Activated naive CD8-positive, alpha-beta T cell treated with anti-CD3 and anti-CD28 coated beads for 36 hours (primary cell): ENCODE results near the gene SMIM33. TPM values are rescaled to one million over a fixed set of nuclear protein-coding genes. Genes with fewer than 3 reads are reported as not detected.
A peak's percentile ranks its signal among the peaks of the same experiment; 100 is the strongest.
"Not testable (repeated sequence)": the region's sequence is repeated elsewhere in the genome, so short reads cannot be mapped to it uniquely, and the experiment has no call there.

Experiments
- DNase-seq: peaks from one replicate; pipeline ENCODE4 v3.0.0; 2021
- H3K27ac Mint-ChIP-seq: one replicate; pipeline ENCODE4 v1.8.0; 2022; ENCODE audit warnings: mild to moderate bottlenecking, moderate library complexity, mixed read lengths
- H3K27me3 Mint-ChIP-seq: one replicate; pipeline ENCODE4 v1.8.0; 2022; ENCODE audit warnings: mild to moderate bottlenecking, mixed read lengths
- H3K36me3 Mint-ChIP-seq: one replicate; pipeline ENCODE4 v1.8.0; 2021; ENCODE audit warnings: mild to moderate bottlenecking, mixed read lengths
- H3K4me1 Mint-ChIP-seq: one replicate; pipeline ENCODE4 v1.8.0; 2021; ENCODE audit warnings: mixed read lengths
- H3K4me3 Mint-ChIP-seq: one replicate; pipeline ENCODE4 v1.8.0; 2022; ENCODE audit warnings: mild to moderate bottlenecking, moderate library complexity, mixed read lengths
- H3K9me3 Mint-ChIP-seq: one replicate; pipeline ENCODE4 v1.8.0; 2022; ENCODE audit warnings: mixed read lengths
- total RNA-seq, 2 experiments: library from RNA; stranded (reverse); gene quantifications; one replicate each; pipeline ENCODE4 v1.2.3, GENCODE V29; 2021

SMIM33 gene
- total RNA-seq, 2 experiments from 2014 or later: 0.16 TPM; not detected in 1

DNA sequence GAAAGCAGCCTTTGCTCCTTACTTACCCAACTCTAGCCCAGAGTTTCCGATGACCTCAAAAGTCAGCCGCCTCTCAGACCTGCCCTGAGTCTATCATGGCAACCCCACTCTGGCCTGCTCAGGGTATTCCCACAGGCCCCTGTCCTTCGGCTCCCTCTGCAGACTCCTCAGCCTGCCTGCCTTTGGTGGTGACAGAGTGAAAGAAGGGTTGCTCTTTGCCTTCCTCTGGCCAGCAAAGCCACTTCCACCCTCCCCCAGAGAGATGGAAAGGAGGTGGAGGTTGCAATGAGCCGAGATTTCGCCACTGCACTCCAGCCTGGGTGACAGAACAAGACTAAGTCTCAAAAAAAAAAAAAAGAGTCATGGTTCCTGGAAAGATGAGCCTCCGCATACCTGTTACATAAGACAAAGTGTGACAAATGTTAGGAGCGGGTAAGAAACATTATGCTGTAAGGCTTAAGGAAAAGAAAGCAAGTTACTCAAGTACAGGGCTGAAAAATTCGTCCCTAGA lies 2.3 kb upstream of the SMIM33 start:
- Mint-ChIP-seq H3K4me1 (peaks cover 41% of the 10 kb centered on the region), H3K4me3 (no peak overlapping the region), H3K27ac (no peak overlapping the region), H3K27me3 (no peaks in the 10 kb centered on the region), H3K36me3 (no peaks in the 10 kb centered on the region), H3K9me3 (no peaks in the 10 kb centered on the region)
- no peak for DNase-seq

DNA sequence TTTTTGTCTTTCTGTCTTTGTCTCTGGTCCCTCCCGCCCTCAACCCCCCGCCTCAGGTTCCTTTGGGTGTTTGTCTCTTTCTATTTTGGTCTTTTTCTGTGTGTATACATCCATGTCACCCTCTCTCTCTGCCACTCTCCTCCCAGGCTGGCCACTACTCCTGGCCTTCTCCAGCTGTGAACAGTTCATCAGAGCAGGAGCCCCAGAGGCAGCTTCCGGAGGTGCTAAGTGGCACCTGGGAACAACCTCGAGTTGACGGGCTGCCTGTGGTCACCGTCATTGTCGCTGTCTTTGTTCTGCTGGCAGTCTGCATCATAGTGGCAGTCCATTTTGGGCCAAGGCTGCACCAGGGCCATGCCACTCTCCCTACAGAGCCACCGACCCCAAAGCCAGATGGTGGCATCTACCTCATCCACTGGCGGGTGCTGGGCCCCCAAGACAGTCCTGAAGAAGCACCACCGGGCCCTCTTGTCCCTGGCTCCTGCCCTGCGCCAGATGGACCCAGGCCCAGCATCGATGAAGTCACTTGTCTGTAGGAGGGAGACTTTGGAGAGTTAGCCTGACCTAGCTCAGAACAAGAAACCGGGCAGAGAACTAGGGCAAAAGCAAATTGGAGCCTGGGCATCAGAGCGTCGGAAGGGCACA lies 1.7 kb downstream of the SMIM33 start:
- Mint-ChIP-seq H3K4me3 (peak overlapping the region; percentile 19), H3K4me1 (peaks cover 60% of the 10 kb centered on the region), H3K27ac (peak overlapping the region; percentile 42), H3K36me3 (peaks cover 13% of the 10 kb centered on the region), H3K9me3 (no peaks in the 10 kb centered on the region), H3K27me3 (no peaks in the 10 kb centered on the region)
- no peak for DNase-seq

DNA sequence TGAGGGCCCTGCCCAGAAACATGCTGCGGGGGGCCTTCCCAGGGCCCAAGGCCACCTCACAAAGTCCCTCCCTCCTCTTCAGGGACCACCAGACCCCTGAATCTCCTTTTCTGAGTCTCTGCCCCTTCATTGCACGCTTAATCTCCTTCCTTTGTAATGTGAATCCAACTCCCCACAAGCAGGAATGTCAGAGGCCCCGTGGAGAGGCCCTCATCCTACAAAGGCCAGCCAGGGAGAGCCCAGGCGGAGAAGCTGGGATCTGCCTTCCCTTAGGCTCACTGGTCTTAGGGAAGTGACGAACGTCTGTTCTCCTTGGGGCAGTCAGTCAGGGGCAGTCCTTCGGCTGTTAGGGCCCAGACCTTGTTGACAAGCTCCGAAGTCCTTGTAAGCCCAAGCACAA lies 2.3 kb downstream of the SMIM33 start:
- no peaks in the 10 kb centered on the region for H3K9me3 Mint-ChIP-seq
- DNase-seq: no peak
- H3K4me1 Mint-ChIP-seq: peaks cover 60% of the 10 kb centered on the region
- H3K36me3 Mint-ChIP-seq: peaks cover 13% of the 10 kb centered on the region
- H3K27me3 Mint-ChIP-seq: no peaks in the 10 kb centered on the region
- no peak overlapping the region for H3K27ac Mint-ChIP-seq
- H3K4me3 Mint-ChIP-seq: no peak overlapping the region

DNA sequence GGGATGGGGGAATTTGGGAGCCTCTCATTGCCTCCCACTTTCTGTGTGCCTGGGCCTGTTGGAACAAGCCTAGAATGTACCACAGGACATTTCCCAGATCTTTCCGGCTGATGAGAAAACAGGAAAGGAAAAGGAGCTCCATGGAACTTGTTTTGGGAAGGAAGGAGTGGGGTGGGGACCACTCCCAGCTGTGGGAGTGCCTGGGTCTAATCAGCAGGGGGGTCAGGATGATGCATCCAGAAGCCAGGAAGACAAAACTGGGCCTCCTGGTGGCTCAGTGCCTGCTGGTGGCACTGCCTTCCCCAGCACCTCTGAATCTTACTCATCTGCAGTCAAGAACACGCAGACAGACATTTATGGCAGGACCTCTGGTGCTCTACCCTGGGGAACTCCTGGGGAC lies 2.8 kb downstream of the SMIM33 start:
- Mint-ChIP-seq H3K4me3 (no peak overlapping the region), H3K4me1 (peaks cover 56% of the 10 kb centered on the region), H3K36me3 (peaks cover 17% of the 10 kb centered on the region), H3K9me3 (no peaks in the 10 kb centered on the region), H3K27me3 (no peaks in the 10 kb centered on the region), H3K27ac (peak overlapping the region; percentile 26)
- DNase-seq: no peak

DNA sequence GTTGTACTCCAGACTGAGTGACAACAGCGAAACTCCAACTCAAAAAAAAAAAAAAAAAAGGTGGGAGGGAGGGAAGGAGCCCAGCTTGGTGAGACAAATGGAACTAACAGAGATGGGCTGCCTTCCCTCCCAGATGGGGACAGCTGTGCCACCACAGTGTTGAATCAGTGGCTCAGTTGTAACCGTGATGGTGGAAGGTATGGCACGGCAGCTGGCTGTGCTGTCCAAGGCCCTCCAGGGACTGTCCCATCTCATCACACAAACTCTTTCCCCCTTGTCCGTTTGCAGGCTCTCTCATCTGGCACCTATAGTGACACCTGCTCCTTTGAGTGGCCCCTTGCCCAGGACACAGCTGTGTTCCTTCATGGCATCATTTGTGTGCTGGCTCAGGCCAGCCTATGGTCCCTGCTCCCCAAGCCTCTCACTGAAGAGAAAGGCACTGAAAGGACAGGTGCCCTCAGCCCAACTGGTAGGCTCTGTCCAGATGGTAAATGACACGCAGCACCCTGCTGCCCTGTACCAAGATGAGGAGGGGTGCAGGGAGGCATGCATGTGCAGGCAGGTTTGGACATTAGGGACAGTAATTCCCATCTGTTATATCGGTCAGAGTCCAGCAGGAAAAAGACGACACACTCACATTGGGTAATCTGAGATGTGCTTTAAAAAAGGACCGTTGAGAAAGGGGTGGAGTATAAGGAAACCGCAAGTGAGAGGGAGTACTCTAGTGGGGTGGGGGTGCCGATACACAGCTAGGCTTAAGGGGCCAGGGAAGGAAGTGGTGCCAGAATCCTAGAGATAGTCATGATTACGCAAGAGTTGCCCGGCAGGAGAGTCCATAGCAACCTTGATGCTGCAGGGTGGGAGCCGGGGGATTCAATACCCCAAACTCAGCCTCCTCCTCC lies 4.3 kb downstream of the SMIM33 start:
- Mint-ChIP-seq H3K9me3 (no peaks in the 10 kb centered on the region), H3K27ac (peak overlapping the region; percentile 44), H3K27me3 (no peaks in the 10 kb centered on the region), H3K4me3 (no peak overlapping the region), H3K4me1 (peaks cover 47% of the 10 kb centered on the region), H3K36me3 (peaks cover 22% of the 10 kb centered on the region)
- DNase-seq: no peak

DNA sequence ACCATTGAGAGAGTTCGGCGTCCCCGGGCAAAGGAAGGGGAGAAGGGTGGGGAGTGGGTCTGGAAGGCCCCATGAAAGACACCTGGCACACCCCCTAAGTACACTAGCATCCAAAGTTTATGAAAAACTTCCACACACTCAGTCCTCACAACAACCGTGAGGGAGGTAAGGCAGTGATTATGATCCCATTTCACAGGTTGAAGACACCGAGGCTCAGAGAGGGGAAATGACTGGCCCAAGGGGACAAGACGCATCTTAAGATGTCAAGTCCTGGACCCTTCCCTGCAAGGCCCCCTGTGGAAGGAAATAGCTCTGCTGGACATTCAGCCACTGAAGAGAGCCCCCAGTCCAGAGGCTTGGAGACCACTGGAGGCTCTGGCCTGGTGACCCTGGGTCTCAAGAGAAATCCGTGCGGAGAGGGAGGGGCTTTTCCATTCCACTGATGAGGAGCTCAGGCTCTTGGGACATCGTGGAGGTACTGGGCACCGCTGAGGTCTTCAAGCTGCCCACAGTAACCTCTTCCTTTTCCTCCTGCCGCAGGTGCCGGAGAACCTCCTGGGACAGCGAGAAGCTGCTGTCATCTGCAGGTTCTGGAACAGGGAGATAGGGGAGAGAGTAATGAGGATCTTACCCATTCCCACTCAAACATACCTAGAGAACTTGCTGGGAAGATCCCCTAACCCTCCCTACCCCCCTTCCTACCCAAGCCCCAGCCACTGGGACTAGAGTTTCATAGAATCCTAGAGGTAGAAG lies 5.2 kb downstream of the SMIM33 start:
- H3K36me3 Mint-ChIP-seq: peaks cover 27% of the 10 kb centered on the region
- no peaks in the 10 kb centered on the region for H3K27me3 Mint-ChIP-seq
- H3K27ac Mint-ChIP-seq: no peak overlapping the region
- no peak overlapping the region for H3K4me3 Mint-ChIP-seq
- DNase-seq: no peak
- no peaks in the 10 kb centered on the region for H3K9me3 Mint-ChIP-seq
- H3K4me1 Mint-ChIP-seq: peaks cover 46% of the 10 kb centered on the region

DNA sequence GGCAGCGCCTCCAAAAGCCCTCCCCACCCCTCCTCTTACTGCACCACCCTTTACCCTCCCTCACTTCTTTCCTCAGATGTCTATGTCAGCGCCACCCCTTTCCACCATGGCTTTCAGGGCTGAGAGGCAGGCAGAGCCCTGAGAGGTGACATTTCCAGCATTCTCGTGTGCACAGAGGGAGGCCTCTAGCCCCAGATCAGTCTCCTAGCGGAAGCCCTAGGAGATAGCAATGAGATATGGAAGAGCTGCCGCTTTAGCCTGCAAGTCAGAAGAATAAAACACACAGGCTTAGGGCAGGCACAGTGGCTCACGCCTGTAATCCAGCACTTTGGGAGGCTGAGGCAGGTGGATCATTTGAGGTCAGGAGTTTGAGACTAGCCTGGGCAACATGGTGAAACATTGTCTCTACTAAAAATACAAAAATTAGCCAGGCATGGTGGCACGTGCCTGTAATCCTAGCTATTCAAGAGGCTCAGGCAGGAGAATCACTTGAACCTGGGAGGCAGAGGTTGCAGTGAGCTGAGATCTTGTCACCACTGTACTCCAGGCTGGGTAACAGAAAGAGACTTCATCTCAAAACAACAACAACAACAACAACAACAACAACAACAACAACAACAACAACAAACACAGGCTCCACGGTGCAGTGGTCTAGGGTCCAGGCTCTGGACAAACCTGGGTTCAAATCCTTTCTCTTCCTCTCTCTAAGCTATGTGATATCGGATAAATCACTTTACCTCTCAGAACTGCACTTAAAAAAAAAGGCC lies 8.0 kb downstream of the SMIM33 start:
- not testable (repeated sequence) for DNase-seq, H3K27me3 Mint-ChIP-seq, H3K9me3 Mint-ChIP-seq, H3K4me3 Mint-ChIP-seq
- Mint-ChIP-seq H3K27ac (peak overlapping the region; percentile 30), H3K4me1 (peaks cover 42% of the 10 kb centered on the region), H3K36me3 (peaks cover 27% of the 10 kb centered on the region)

DNA sequence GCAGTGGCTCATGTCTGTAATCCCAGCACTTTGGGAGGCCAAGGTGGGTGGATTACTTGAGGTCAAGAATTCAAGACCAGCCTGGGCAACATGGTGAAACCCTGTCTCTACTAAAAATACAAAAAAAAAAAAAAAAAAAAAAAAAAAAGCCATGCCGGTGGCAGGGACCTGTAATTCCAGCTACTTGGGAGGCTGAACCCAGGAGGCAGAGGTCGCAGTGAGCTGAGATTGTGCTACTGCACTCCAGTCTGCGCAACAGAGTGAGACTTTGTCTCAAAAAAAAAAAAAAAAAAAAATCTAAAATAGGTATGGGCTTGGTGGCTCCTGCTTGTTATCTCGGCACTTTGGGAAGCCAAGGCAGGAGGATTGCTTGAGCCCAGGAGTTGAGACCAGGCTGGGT lies 8.9 kb downstream of the SMIM33 start:
- DNase-seq, H3K9me3 Mint-ChIP-seq, H3K27me3 Mint-ChIP-seq, H3K4me3 Mint-ChIP-seq, H3K27ac Mint-ChIP-seq: not testable (repeated sequence)
- H3K36me3 Mint-ChIP-seq: peaks cover 27% of the 10 kb centered on the region
- peaks cover 37% of the 10 kb centered on the region for H3K4me1 Mint-ChIP-seq

DNA sequence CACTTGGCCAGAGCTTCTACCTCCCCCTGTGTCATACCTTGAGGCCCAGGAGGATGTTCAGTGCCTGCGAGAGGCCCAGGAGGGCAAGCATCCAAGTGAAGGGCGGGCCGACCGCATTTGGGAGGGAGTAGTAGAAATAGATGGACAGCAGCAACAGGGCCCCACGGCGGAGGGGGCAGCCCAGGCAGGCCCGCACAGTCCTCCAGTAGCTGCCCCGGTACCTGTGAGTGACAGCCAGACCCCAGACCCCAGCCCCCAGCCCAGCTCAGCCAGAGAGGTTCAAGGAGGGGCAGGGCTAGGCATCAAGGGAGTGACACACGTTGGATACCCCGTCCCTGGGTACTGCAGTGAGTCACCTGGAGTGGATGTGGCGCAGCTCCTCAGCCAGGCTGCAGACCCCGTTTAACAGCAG lies 10.3 kb downstream of the SMIM33 start:
- peak overlapping the region; percentile 89 for H3K4me3 Mint-ChIP-seq
- H3K27me3 Mint-ChIP-seq: no peaks in the 10 kb centered on the region
- H3K9me3 Mint-ChIP-seq: no peaks in the 10 kb centered on the region
- H3K4me1 Mint-ChIP-seq: peaks cover 30% of the 10 kb centered on the region
- H3K36me3 Mint-ChIP-seq: peaks cover 16% of the 10 kb centered on the region
- peak; percentile 28 for DNase-seq
- H3K27ac Mint-ChIP-seq: peak overlapping the region; percentile 96

DNA sequence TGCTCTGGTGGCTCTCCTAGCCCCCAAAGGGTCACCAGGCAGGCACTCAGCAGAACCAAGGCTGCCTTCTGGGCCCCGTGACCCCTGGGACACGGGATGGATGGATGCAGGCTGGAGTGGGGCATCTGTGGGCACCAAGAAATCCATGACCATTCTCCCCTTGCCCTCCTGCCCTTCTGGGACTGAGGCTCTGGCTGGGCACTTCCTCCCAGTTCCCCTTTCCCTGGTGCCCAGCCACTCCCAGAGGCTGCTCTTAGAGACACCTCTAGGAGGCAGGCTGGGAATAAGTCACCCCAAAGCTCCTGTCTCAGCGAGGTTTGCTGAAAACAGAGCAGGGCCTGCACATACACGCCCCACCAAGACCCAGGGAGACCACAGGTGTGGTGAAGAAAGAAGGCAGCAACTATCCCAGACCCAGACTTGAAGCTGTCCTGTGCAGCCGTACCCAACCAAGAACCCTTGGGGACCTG lies 10.8 kb downstream of the SMIM33 start:
- no peaks in the 10 kb centered on the region for H3K27me3 Mint-ChIP-seq
- DNase-seq: no peak
- peaks cover 29% of the 10 kb centered on the region for H3K4me1 Mint-ChIP-seq
- H3K9me3 Mint-ChIP-seq: no peaks in the 10 kb centered on the region
- peaks cover 14% of the 10 kb centered on the region for H3K36me3 Mint-ChIP-seq
- peak overlapping the region; percentile 96 for H3K27ac Mint-ChIP-seq
- peak overlapping the region; percentile 89 for H3K4me3 Mint-ChIP-seq

DNA sequence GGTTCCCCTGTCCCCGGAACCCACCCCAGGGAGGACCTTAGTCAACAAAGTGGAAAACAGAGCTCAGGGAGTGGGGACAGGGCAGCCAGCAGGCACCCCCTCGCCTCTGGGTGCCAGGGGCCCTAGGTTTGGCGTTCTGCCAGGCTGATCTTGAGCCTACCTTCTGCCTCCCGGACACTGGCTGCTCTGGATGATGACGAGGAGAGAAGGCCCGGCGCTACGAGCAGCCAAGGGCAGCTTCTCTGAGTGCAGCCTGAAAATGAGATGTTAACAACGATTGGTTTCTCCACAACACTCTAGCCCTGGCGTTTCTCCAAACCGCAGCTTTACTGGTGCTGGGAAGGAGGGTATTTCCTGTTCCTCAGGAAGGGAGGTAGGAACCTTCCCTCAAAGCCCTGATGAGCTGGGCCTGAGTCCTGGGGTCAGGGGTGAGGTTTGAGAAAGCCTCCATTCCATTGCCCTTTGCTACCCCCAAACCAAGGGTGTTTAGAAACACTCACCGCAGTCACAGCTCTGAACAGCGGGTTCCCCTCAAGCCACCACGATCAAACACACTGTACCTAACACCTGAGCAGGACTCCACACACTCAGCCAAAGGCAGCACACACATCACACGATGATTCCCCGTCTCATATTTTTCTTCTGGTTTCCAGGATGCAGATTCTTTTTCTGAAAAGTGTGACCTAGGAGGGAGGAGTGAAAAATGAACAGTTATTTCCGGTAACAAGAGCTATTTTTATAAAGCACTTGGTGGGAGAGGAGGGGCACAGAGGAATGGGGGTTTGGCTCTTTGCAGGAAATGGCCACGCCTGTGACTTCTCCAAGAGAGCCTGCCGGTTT lies 11.5 kb downstream of the SMIM33 start, which contains the start of gene STING1:
Gene STING1 (minus strand): TSS at position 709 of the 840 bp plus-strand sequence. CDS start 1,054 bp downstream, outside the sequence.
- Mint-ChIP-seq H3K4me3 (peak within 1 kb of the TSS; percentile 89), H3K27me3 (no peaks in the 10 kb centered on the region), H3K9me3 (no peaks in the 10 kb centered on the region)

DNA sequence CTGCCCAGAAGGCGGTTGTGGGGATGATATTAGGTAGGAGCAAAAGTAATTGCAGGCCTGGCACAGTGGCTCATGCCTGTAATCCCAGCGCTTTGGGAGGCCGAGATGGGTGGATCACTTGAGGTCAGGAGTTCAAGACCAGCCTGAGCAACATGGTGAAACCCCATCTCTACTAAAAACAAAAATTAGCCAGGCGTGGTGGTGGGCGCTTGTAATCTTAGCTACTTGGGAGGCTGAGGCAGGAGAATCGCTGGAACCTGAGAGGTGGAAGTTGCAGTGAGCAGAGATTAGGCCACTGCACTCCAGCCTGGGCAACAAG lies 12.0 kb downstream of the SMIM33 start:
- Mint-ChIP-seq H3K27ac (peak overlapping the region; percentile 96), H3K4me1 (peaks cover 29% of the 10 kb centered on the region), H3K4me3 (peak overlapping the region; percentile 89), H3K36me3 (peaks cover 14% of the 10 kb centered on the region)
- not testable (repeated sequence) for DNase-seq, H3K27me3 Mint-ChIP-seq, H3K9me3 Mint-ChIP-seq

More for the DNA sequence above, 11.5 kb downstream of the SMIM33 start, which contains the start of gene STING1:
- H3K4me1 Mint-ChIP-seq: peaks cover 29% of the 10 kb centered on the region
- peak within 1 kb of the TSS; percentile 96 for H3K27ac Mint-ChIP-seq
- peaks cover 14% of the 10 kb centered on the region for H3K36me3 Mint-ChIP-seq
- DNase-seq: peak; percentile 66

DNA sequence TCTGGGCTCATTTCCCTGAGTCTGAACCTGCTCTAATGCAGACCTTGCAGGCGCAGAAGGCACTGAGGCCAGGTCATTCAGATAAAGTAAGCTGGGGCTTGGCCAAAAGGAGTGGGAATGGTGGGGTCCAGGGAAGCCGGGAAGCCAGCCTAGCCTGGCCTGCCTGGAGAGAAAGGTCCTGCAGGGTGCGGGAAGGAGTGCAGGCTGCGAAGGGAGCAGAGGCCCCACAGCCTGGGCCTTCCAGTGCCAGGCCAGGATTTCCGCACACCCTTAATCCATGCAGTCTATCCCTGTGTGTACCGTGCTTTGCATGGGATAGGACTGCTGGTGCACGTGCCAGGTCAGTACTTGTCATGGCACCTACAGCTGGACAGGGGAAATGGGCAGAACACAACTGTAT lies 15.4 kb downstream of the SMIM33 start:
- Mint-ChIP-seq H3K27ac (no peak overlapping the region), H3K27me3 (no peaks in the 10 kb centered on the region), H3K4me3 (no peak overlapping the region), H3K9me3 (no peaks in the 10 kb centered on the region), H3K36me3 (no peaks in the 10 kb centered on the region), H3K4me1 (peaks cover 22% of the 10 kb centered on the region)
- no peak for DNase-seq
